NK-92 treated with Interleukin-12 subunit alpha and Interleukin-12 subunit beta, amount 100 ng/mL, for 24 hours (cell line): ENCODE data around the gene ZDHHC14.
"Not testable (repeated sequence)": the region's sequence is repeated elsewhere in the genome, so short reads cannot be mapped to it uniquely, and the experiment has no call there.

ENCODE experiments used
- DNase-seq: peaks from one replicate; lab custom pipeline; 2025; lab: John Stamatoyannopoulos, UW

The ZDHHC14 gene

DNA sequence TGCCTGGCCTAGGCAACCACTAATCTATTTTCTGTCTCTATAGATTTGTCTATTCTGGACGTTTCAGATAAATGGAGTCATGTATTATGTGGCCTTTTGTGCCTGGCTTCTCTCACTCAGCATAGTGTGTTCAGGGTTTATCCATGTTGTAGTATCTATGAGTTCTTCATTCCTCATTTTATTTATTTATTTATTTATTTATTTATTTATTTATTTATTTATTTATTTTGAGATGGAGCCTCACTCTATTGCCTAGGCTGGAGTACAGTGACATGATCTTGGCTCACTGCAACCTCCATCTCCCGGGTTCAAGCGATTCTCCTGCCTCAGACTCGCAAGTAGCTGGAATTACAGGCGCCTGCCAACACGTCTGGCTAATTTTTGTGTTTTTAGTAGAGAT is 86.3 kb downstream of the ZDHHC14 start:
- DNase-seq = not testable (repeated sequence)

DNA sequence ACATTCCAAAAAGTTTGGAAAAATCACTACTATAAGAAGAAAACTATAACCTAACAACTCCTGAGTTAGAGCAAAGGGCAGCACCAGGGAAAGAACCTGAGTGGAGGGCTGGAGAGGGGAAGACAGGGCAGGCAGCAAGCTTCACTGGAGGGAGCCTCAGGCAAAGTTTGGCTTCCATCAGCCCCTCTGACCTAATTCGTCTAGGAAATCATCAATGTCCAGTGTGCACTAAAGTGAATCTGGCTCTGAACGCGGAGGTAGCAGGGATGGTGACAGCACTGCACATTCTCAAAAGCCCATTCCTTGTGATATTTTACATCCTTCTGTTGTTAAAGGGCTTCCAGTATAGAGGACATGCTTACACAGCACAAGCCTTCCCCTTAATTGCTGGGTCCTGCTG is 87.1 kb downstream of the ZDHHC14 start:
- no peak for DNase-seq

DNA sequence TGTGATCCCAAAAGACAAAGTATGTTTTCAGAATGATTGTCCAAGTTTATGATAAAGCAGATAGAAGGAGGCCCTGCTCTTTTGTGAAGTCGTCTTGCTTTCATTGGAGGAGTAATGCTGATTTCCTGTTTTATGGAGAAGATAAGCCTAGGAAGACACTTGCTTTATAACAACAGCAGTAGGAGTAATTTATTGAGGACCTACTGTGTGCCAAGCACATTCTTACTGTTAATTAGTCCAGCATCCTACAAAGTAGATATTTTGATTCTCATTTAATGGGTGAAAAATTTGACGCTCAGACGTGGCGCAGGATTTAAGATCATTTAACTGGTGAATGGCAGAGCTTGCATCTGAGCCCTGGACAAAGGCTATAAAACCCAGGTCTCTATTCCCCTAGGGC is 87.6 kb downstream of the ZDHHC14 start:
- DNase-seq = no peak

DNA sequence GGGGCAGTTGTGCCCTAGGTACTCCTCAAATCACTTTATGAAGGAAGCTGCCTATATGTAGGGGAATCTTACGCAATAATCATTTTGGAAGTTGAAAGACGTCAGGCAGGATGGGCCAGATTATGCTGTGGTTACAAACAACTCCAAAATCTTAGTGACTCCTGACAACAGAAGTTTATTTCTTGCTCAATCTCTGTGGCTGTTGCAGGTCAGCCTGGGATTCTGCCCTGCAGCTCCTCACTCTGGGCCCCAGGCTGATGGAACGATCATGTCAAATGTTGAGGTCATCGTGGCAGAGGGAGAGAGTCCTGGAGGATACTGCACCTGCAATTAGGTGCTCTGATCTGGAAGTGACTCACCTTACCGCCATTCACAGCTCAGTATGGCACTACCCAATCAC is 88.4 kb downstream of the ZDHHC14 start:
- DNase-seq = no peak

DNA sequence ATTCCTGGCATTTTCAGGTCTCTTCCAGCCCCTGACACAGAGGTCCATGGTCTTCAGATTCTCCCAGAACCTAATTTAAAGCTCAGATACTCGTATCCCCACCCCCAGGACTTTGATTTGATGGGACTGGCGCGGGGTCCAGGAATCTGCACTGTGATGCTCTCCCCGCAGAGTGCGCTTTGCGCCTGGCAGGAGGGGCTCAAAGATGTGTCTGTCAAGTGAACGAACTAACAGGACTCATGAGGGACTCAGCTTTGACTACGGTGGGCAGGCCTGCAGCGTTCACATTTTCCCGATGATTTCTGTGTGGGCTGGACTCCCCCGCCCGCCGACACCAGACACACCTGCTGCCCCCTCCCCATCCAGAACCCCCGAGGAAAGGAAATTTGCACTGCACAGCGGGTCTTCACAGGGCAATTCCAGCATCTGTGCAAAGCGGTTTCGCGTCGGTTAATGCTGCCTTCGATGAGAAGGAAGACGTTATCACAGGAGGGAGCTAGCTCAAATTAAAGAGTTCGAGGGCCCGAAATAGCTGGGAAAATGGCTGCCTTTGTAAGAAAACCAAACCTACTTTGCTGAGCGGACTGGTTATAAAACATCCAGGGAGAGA is 90.2 kb downstream of the ZDHHC14 start:
- no peak for DNase-seq

DNA sequence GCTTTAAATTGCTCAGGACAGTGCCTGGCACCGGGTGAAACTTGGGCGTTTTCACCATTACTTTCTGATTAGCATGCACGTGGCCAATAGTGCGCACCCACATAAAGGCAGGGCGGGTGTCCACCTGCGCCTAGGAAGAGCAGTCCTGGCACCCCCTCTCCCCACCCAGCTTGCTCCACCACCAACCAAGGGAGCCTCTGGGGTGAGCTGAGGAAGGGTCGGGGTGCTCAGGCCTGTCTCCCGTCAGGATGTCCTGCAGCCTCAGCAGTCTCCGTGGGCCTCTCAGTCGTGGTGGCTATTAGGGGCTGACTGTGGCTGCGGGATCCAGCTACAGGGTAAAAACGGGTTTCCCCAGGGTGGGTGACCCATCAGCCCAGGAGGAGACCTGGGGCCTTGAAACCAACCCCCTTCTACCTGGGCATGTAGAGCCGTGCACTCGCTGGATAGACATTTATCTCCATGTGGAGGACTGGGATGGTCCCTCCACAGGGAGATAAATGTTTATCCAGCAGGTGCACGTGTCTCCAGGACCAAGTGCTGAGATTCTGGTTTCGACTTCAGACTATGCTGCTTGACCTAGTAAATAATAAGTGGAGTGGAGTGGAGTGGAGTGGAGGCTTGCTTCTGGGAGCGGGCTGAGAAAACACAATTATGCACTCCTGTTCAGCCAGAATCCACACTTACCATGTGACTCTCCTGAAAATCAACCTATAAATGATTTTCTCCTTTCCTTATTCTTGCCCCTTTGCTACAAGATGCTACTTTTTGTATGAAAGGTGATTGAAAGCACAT is 91.1 kb downstream of the ZDHHC14 start:
- DNase-seq = no peak

DNA sequence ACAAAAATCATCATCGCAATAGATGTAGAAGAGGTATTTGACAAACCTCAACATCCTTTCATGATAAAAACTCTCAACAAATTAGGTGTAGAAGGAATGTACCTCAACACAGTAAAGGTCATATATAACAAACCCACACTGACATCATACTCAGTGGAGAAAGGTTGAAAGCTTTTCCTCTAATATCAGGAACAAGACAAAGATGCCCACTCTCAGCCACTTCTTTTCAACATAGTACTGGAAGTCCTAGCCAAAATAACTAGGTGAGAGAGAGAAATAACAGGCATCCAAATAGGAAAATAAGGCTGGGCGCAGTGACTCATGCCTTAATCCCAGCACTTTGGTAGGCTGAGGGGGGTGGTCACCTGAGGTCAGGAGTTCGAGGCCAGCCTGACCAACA is 95.8 kb downstream of the ZDHHC14 start:
- no peak for DNase-seq

DNA sequence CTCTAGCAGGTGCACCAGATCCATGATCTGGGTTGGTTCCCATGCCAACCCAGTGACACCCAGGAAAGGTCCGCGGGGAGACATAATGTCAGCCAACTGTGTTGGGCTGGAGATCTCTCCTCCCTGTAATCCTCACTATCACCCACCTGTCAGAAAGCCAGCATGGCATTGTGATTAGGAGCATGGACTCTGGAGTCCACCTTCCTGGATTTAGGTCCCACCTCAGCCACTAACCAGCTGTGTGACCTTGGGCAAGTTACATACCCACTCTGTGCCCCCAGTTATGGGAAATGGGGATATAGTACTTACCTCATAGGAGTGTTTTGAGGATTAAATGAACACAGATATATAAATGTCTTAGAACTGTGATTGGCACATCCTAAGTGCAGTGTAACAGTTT is 97.9 kb downstream of the ZDHHC14 start:
- DNase-seq = no peak

DNA sequence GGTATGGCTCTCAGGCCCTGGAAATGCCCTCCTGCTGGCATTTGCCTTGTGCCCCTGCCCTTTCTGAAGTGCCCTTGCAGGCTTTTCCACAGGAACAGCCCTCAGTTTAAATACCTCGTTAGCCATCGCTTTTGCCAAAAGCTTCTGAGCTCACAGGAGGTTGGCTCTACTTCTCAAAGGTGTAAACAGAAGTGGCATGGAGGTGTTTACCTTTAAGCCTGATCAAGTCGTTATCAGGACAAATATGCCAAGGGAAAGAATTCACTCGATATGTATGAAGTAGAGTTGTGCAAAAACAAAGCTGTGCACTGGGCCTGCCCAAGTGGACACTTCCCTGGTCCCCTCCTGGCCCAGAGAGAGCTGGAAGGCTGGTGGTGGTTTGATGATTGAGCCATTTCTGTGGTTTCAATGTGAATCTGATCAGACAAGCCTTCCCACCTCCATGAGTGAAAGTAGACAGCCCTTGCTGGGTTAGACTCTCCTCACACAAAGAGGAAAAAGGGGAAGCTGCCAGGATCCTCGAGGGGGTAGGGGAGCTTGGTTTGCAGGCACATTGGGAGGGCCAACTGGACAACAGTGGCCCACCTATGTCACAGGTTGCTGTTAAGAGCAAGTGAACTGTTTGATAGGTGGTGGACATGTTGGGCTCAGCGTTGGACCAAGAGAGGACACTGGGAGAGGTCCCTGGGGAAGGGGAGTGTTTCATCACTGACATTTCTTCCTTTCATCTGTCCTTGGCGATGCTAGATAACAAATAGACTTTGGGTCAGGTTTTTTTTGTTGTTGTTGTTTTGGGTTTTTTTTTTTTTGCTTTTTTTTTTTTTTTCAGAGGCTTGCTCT is 98.7 kb downstream of the ZDHHC14 start:
- no peak for DNase-seq

DNA sequence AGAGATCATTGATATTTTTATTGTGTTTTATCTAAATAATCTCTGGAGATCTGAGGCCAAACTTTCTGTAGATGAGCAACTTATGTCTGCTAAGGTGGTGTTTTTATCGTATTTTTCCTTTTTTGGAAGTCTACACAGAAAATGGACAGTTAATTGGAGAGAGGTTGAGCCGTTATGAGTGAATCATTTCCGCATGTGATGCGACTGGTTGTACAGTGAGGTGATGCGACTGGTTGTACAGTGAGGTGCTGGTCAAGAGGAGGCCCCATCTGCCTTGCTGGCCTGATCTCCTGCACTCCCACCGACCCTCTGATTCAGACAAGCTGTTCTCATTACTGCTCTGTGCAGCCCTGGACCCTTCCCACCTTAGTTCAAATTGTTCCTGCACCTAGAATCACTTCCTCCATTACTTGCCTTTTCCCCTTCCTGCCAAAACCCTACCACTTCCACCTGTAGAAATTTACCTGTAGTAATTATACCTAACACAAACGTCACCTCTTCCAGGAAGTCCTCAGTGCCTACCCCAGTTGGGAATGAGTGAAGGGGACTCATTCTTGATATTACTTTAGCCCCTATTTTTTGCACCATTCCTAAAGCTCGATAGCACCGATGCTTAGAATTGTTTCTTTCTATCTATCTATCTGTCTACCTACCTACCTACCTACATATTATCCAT is 100.3 kb downstream of the ZDHHC14 start:
- no peak for DNase-seq

DNA sequence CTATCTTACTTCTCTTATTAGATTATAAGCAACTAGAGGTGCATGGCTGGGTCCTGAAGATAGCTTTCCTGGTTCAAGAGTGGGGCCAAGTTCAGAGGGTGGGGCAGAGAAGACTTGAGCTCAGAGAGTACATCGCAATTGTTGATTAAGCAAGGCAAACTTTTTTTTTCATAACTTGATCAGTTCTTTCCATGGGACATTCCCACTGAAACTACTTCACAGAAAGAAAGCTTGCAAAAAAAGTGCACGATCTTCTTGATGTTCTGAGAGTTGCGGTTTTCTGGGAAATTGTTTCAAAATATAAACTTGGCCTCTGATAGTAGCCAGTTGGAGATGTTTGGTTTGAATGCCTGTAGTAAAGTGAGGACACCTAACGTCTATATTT is 100.9 kb downstream of the ZDHHC14 start:
- no peak for DNase-seq

DNA sequence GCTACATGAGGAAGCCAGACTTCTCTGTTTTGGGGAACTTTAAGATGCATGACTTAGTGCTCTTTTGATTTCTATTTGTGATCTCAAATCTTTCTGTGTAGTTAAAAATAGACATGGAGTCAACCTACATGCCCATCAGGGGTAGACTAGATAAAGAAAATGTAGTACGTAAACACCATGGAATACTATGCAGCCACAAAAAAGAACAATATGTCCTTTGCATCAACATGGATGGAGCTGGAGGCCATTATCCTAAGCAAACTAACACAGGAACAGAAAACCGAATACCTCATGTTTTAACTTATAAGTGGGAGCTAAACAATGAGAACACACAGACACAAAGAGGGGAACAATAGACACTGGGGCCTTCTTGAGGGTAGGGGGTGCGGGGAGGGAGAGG is 102.8 kb downstream of the ZDHHC14 start:
- no peak for DNase-seq

DNA sequence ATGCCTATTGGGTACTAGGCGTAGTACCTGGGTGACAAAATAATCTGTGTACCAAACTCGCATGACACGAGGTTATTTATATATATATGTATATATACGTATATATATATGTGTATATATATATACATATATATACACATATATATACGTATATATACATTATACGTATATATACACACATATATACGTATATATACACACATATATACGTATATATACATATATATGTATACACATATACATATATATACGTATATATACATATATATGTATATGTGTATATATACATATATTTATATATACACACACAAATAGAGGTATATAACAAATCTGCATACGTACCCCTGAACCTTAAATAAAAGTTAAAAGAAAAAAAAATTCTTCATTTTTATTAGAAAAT is 103.2 kb downstream of the ZDHHC14 start:
- no peak for DNase-seq

DNA sequence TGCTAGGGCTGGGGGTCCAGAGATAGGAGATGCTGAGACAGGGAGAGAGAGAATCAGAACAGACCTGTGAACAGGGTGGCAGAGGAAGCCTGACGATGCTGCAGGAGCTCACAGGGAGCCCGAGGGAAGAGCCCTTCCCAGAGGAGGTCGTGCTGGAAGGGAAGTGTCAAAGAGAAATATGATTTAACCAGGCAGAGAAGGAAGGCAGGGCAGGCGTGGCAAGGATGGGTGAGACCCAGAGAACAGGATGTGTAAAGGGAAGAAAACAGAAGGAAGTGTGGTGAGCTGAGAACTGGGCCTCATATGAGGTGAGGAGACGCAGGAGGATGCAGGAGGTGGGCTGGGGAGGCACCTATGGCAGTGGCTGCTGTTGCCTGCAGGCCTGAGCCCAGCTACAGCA is 105.6 kb downstream of the ZDHHC14 start:
- no peak for DNase-seq

DNA sequence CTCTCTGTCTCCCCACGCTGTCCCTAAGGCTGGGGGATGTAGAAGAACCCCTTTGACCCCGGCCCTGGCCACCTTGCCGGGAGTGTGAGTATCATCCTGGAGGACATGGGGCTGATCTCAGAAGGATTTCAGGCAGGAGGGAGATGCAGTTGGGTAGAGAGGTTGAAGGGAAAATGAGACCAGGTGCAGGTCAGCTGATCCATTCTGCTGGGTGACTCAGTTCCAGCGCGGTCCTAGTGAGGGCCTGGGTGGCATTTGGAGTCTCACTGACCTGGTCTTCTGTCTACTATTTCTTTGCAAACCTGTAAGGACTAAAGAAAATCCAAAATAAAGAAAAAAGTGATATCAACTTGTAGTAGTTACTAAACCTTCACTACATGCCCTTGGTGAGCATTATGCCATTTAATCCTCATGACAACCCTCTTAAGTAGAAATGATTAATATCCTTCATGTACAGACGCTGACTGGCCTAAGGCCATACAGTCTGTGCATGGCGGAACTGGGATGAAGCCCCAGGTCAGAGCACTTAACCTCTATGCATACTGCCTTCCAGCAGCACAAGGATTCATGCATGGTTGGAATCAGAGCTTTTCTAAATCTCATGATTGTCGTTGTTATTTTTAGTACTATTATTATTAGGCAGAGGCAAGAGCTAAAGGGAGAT is 106.3 kb downstream of the ZDHHC14 start:
- DNase-seq = no peak

DNA sequence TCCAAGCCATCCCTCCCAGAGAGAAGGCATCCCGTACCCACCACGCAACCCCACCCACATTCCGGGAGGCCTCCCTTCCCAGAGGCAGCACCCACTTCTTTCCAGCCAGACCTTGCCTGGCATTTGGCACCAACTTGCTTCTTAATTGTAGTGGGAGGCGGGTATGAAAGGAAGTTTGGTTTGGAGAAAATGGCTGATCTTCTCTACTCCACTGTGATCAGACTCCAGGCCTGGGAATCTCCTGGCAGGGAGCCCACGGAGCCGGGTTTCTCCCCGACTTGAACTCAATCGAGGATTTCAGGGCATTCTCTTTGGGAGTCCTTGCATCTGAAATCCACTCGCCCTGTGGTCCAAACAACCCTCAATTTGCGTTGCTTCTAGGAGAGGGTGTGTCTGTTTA is 107.1 kb downstream of the ZDHHC14 start:
- DNase-seq = no peak

DNA sequence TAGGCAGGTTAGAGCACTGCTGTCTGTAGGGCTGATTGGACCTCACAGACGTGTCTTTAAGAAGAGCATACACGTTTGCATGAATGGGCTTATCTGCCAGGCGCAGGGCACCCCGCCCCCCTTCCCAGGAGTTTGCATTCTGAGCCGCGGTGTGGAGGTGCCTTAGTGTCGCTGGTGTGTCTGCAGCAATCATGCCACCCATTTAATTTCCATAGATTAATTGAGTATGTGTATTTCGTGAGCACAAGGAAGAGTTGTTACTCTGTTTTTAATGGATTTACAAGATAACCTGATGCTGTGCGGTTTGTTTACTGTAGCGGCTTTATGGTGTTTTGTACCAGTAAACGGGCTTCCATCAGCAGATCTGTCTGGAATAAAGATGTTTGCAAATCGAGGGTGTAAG is 107.7 kb downstream of the ZDHHC14 start:
- DNase-seq = no peak

DNA sequence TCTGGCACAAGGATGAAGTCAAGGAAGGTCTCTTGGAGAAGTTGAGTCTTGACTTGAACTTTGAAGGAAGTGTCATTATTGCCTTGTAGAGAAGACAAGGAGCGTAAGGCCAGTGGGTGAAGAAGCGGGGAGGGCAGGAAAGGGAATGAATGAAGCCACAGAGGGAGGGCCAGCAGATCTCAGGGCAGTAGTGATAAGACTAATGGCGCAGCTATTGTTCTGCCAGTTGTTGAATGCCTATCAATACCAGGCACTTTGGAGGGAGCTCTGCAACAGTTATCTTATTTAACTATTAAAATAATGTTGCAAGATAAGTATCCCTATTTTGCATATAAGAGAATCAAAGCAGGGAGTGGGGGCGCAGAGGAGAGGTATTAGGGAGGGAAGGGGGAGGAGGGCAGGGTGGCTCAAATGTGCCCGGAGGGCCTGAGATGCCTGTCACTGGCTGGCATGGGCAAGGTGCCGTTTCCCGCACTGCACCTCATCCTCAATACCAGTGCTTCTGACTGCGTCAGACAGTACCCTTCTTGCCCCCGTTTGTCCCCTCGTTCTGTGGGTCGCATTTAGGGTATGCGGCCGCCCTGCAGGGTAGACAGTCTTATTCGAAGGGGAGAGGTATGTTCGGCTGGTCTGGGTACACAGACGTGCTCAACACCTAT is 109.8 kb downstream of the ZDHHC14 start:
- DNase-seq = no peak

DNA sequence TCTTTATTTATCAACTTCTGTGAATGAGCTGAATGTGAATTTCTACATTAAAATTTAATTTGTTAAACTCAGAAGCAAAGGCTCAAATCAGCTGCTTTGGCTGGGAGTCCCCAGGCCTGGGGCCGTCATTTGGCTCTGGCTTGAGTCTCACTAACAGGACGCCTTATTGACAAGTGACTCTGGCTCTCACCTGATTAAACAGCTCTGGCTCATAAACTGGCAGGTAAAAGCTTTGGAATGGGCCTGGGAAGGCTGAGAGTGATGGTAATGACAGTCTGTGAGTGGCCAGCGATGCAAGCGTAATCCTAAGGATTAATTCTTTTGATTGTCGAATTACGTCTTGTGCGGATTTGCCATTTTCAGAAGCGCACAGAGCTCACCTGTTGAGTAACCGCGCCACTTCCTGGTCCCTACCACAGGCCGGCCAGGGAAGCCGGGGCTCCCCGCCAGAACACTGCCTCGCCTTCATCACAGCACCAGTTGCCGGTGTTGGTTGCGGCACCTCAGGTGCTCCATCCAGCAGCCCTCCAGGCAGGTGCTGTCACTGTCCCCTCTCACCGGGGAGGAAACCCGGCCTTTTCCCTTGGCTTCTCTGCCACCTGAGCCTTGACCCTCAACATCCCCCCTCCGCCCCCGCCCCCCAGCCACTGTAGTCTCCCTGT is 110.7 kb downstream of the ZDHHC14 start:
- no peak for DNase-seq

DNA sequence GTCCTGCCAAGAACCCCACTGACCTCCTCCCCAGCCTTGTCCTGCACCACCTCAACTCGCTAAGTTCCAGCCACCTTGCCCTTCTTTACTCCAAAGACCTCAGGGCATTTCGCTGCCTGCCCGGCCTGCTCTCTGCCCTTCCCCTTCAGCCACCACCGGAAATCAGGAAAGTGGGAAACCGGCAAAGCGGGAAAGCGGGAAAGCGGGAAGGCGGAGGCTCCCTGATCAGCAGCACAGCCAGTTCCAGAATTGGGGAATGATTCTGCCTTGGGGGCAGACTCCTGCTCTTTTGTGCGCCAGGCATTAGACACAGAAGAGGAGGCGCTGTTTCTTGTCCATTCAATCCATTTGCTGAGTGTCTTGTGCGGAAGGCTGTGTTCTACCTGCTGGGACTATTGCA is 111.3 kb downstream of the ZDHHC14 start:
- no peak for DNase-seq

DNA sequence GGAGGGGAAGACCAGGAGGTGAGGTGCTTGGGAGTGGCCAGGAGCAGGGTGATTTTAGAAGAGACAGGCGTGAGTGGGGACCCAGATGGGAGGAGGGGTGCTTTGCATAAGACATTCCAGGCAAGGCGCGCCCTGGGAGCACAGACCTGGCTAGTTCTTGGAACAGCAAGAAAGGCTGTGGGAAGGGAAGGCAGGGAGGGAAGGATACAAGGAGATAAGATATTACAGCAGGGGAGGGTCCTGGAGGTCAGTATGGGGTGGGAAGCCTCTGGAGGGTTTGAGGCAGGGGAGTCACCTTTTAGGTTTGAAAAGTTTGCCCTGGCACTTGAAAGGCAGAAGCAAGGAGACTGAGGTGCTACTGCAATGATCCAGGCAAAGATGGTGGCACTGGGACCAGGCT is 111.8 kb downstream of the ZDHHC14 start:
- no peak for DNase-seq
